AG04449 (cell line): ENCODE results near the gene EIF2AK2.

Experiments used
- CTCF ChIA-PET: fragments of 350-600 bp; formaldehyde crosslinking; extraction: SDS; loops from one replicate; lab custom pipeline; 2021; ENCODE audit warnings: antibody characterized with exemption; lab: Yijun Ruan, JAX
- POLR2A ChIA-PET: fragments of 400-600, 350-600 bp; formaldehyde crosslinking; extraction: SDS; loops from one replicate; lab custom pipeline; 2020; ENCODE audit warnings: antibody characterized with exemption, inconsistent platforms; lab: Yijun Ruan, JAX
- DNase-seq: peaks from one replicate; pipeline ENCODE4 v3.0.0-alpha.2; 2010; ENCODE audit warnings: low read depth, low spot score
- H3K4me3 ChIP-seq: 2 replicates; pipeline ENCODE4 v1.5.1; 2011; ENCODE audit warnings: low read depth, mild to moderate bottlenecking, control low read depth, low read length
- TF ChIP-seq, protein P1 (sequence below): IDR thresholded peaks from one replicate; pipeline ENCODE4 v1.5.1; 2011; ENCODE audit warnings: mild to moderate bottlenecking, moderate library complexity, low read length, control low read depth, inconsistent platforms; ENCODE audit not compliant: insufficient read depth; ENCODE audit errors: missing control alignments

Gene EIF2AK2

DNA sequence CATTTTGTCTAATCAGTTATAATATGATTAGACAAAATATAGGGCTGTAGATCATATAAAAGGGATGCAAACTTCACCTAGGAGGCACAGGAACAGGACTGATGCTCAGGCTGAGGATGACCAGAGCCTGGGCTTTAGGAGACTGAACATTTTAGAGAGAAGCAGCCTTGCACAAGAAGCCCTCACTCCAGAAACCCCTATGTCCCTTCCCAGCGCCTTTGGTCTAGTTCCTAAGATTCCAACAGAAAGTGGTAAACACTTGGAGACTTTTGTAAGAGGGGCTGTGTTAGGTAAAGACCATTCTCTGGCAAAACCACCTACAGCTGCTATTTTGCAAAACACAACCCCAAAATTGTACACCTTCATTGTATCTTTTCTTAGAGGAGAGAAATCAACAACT, 39.2 kb downstream of the EIF2AK2 start:
- TF ChIP-seq, protein P1, sequence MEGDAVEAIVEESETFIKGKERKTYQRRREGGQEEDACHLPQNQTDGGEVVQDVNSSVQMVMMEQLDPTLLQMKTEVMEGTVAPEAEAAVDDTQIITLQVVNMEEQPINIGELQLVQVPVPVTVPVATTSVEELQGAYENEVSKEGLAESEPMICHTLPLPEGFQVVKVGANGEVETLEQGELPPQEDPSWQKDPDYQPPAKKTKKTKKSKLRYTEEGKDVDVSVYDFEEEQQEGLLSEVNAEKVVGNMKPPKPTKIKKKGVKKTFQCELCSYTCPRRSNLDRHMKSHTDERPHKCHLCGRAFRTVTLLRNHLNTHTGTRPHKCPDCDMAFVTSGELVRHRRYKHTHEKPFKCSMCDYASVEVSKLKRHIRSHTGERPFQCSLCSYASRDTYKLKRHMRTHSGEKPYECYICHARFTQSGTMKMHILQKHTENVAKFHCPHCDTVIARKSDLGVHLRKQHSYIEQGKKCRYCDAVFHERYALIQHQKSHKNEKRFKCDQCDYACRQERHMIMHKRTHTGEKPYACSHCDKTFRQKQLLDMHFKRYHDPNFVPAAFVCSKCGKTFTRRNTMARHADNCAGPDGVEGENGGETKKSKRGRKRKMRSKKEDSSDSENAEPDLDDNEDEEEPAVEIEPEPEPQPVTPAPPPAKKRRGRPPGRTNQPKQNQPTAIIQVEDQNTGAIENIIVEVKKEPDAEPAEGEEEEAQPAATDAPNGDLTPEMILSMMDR: no peak
- ChIA-PET CTCF (no interaction called here), POLR2A (no interaction called here)
- no peak overlapping the region for H3K4me3 ChIP-seq
- DNase-seq: no peak

DNA sequence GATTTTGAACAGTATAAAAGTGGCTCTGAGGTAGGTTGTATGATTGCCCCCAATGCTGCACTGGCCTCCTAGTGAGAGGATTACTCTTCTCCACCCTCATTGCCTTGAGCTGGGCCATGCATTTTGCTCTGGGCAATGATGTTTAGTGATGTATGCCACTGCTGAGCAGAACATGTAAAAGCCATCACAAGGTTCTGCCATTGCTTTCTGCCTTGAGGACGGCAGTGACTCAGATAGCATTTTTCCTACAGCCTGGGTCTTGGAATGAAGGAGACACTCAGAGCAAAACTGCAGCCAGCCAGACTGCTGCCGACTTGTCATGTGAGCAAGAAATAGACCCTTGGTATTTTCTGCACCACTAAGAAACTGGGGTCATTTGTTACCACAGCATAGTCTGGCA, 44.8 kb downstream of the EIF2AK2 start:
- ChIA-PET CTCF (no interaction called here), POLR2A (no interaction called here)
- H3K4me3 ChIP-seq: no peak overlapping the region
- no peak for DNase-seq
- TF ChIP-seq, protein P1: no peak

DNA sequence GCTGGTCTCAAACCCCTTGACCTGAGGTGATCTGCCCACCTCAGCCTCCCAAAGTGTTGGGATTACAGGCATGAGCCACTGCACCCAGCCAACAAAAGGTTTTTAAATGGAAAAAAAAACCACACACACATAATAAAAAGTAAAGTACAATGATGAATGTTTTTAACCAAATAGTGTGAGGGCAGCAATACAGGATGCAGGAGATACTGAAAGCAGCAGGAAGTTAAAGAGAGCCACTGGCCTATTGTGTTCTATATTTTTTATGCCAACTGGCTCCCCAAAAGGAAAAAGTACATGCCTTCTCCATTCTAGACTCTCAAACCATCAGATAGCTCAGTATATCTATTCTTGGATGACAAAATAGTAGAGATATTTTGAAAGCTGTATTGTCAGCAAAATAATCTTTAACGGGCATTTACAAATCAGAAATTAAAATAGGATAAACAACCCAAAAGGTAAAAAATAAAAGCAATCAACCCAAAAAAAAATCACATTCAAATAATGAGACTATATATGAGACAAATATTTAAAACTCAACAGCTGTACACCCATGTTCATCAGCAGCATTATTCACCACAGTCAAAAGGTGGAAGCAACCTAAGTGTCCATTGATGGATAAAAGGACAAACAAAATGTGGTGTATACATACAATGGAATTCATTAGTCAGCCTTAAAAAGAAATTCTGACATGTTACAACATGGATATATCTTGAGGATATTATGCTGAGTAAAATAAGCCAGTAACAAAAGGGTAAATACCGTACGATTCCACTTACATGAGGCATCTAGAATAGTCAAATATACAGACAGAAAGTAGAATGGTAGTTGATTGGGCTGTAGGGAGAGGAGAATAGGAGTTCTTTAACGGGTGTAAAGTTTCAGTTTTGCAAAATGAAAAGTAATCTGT, 46.2 kb downstream of the EIF2AK2 start:
- CTCF ChIA-PET: interaction anchor here (0.6 to 2.1 kb wide), 2 partner anchors 9 to 85 kb away, joined by 3 to 5 read pairs; no protein-coding TSS in a partner anchor
- no peak overlapping the region for H3K4me3 ChIP-seq
- no peak for DNase-seq
- TF ChIP-seq, protein P1: no peak
- POLR2A ChIA-PET: no interaction called here

DNA sequence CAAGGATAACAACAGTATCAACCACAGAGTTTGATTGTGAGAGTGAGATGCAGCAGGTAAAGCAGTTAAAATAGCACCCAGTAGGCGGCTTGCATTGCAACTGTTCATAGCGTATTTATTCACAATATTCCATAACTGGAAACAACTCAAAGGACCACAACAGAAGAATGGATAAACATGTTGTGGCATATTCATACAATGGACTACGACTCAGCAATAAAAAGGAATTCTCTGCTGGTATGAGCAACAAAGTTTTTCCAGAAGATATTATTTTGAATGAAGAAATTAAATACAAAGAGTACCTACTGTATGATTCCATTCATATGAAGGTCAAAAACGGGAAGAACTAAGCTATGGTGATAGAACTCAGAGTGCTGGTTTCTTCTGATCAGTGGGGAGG, 47.3 kb downstream of the EIF2AK2 start:
- POLR2A ChIA-PET: no interaction called here
- CTCF ChIA-PET: interaction anchor here (2.1 kb wide), 1 partner anchor 10 kb away, joined by 5 read pairs; no protein-coding TSS in a partner anchor

DNA sequence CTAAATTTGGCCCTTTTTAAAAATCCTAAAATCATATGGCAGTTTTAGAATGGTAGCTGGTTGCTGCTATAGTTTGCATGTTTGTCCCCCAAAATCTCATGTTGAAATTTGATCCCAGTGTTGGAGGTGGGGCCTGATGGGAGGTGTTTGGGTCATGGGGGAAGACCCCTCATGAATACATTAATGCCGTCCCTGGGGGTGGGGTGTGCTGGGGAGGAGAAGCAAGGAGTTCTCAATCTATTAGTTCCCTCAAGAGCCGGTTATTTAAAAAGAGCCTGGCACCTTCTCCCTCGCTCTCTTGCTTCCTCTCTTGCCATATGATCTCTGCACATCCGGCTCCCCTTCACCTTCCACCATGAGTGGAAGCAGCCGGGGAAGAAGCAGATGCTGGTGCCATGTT, 51.6 kb downstream of the EIF2AK2 start:
- ChIA-PET CTCF (no interaction called here), POLR2A (no interaction called here)
- H3K4me3 ChIP-seq: no peak overlapping the region
- TF ChIP-seq, protein P1: no peak
- DNase-seq: no peak

More for the DNA sequence above, 47.3 kb downstream of the EIF2AK2 start:
- TF ChIP-seq, protein P1: no peak
- DNase-seq: no peak
- no peak overlapping the region for H3K4me3 ChIP-seq

DNA sequence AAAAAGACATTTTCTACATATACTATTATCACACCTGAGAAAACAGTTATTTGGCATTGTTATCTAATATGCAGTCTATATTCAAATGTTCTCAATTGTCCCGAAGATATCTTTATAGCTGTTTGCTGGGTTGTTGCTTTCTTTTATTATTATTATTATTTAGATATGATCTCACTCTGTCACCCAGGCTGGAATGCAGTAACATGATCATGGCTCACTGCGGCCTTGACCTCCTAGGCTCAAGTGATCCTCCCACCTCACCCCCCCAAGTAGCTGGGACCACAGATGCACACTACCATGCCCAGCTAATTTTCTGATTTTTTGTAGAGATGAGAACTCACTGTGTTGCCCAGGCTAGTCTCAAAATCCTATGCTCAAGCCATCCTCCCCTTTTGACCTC, 52.6 kb downstream of the EIF2AK2 start:
- TF ChIP-seq, protein P1: no peak
- ChIA-PET CTCF (no interaction called here), POLR2A (no interaction called here)
- H3K4me3 ChIP-seq: no peak overlapping the region
- DNase-seq: no peak
